ENCODE measurements around the gene KCNH4.

DNA sequence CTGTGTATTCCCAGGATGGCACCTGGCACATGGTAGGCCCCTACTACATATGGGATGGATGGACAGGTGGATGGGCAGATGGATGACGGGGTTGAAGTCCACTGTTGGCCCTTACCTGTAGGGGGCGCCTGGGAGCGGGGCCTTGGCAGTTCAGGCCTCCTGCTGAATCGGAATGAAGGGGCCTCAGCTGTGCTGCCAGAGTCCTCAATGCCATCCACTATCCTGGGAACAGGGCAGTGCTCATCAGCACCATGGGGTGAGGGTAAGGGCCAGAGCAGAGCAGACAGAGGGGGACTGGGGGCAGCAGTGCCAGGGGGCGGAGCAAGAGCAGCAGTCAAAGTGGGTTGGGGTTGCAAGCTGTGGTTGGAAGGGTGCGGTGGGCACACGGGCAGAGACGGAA lies 17.8 kb downstream of the KCNH4 start:
- TF ChIP-seq CTCF (conservative IDR thresholded peaks at IDR 0.05; ENCODE audit: low read length) = peak; percentile 83
- no peak for TF ChIP-seq EZH2phosphoT487 (IDR thresholded peaks at IDR 0.05; ENCODE audit: borderline replicate concordance, low read depth, low read length)

All from OCI-LY7 (cell line).